ENCODE data around the gene CENPT.

The CENPT gene

DNA sequence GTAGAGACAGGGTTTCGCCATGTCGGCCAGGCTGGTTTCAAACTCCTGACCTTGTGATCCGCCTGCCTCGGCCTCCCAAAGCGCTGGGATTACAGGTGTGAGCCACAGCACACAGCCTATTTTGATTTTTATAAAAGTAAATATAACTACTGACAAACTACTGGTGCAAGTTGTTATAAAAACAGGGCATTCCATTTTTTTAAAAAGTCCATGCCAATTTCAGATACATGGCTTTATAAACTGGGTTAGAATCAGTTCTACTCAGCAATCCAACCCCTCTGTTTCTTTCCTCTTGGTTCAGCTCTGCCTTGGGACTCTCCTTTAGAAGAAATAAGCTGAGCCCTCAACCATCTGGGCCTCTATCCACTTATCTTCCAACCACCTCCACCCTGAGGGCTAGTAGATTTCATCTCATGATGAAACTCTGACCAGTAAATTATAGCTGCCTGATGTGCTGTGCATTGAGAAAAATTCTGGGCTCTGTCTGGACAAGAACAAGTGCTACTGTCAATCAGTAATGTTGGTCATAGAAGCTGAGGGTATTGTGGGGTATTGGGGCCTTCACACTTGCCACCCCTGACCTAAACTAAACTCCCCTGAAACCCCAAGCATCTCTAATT, 51.3 kb downstream of the CENPT start:
- H3K4me3 ChIP-seq (ENCODE audit: control insufficient read depth, low read depth, low read length) = no peak overlapping the region
- TF ChIP-seq, protein P1, sequence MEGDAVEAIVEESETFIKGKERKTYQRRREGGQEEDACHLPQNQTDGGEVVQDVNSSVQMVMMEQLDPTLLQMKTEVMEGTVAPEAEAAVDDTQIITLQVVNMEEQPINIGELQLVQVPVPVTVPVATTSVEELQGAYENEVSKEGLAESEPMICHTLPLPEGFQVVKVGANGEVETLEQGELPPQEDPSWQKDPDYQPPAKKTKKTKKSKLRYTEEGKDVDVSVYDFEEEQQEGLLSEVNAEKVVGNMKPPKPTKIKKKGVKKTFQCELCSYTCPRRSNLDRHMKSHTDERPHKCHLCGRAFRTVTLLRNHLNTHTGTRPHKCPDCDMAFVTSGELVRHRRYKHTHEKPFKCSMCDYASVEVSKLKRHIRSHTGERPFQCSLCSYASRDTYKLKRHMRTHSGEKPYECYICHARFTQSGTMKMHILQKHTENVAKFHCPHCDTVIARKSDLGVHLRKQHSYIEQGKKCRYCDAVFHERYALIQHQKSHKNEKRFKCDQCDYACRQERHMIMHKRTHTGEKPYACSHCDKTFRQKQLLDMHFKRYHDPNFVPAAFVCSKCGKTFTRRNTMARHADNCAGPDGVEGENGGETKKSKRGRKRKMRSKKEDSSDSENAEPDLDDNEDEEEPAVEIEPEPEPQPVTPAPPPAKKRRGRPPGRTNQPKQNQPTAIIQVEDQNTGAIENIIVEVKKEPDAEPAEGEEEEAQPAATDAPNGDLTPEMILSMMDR (IDR thresholded peaks at IDR 0.05; ENCODE audit: control insufficient read depth, insufficient read depth, low read depth, low read length, missing control alignments) = no peak
- no peak for DNase-seq (ENCODE audit: low read depth)

DNA sequence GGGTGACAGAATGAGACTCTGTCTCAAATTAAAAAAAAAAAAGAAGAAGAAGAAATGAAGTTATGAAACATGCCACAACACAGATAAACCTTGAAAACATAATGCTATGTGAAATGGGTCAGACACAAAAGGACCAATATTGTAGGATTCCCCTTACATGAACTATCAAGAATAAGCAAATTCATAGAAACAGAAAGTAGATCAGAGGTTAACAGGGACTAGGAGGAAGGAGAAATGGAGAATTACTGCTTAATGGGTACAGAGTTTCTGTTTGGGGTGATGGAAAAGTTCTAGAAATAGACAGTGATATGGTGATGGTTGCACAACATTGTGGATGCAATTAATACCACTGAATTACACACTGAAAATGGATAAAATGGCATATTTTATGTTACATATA, 57.4 kb downstream of the CENPT start:
- TF ChIP-seq, protein P1 (IDR thresholded peaks at IDR 0.05; ENCODE audit: control insufficient read depth, insufficient read depth, low read depth, low read length, missing control alignments) = no peak
- no peak for DNase-seq (ENCODE audit: low read depth)
- no peak overlapping the region for H3K4me3 ChIP-seq (ENCODE audit: control insufficient read depth, low read depth, low read length)

DNA sequence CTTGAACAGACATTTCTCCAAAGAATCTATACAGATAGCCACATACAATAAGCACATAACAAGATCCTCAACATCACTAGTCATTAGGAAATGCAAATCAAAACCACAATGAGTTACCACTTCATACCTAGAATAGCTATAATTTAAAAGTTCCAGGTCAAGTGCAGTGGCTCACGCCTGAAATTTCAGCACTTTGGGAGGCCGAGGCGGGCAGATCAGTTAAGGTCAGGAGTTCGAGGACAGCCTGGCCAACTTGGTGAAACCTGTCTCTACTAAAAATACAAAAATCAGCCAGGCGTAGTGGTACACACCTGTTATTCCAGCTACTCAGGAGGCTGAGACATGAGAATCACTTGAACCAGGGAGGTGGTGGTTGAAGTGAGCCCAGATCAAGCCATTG, 61.0 kb downstream of the CENPT start:
- TF ChIP-seq, protein P1 (IDR thresholded peaks at IDR 0.05; ENCODE audit: control insufficient read depth, insufficient read depth, low read depth, low read length, missing control alignments) = no peak
- H3K4me3 ChIP-seq (ENCODE audit: control insufficient read depth, low read depth, low read length) = no peak overlapping the region
- no peak for DNase-seq (ENCODE audit: low read depth)

DNA sequence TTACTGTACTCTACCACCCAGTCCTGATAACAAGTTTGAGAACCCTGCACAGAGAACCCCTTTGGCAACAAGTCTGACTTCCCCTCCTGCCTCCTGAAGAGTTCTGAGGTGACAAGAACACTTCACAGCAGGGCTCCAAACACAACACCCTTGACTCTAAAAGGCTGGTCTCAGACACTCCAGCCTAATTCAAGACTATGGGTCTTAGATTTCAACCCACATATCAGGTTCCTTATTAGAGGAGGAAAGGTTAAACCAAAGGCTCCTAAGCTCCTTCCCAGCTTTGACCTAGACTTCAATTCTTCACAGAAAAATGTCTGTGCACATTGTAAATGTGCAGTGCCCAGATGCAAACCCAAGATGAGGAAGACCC, 64.2 kb downstream of the CENPT start:
- TF ChIP-seq, protein P1 (IDR thresholded peaks at IDR 0.05; ENCODE audit: control insufficient read depth, insufficient read depth, low read depth, low read length, missing control alignments) = no peak
- H3K4me3 ChIP-seq (ENCODE audit: control insufficient read depth, low read depth, low read length) = no peak overlapping the region
- DNase-seq (ENCODE audit: low read depth) = no peak

DNA sequence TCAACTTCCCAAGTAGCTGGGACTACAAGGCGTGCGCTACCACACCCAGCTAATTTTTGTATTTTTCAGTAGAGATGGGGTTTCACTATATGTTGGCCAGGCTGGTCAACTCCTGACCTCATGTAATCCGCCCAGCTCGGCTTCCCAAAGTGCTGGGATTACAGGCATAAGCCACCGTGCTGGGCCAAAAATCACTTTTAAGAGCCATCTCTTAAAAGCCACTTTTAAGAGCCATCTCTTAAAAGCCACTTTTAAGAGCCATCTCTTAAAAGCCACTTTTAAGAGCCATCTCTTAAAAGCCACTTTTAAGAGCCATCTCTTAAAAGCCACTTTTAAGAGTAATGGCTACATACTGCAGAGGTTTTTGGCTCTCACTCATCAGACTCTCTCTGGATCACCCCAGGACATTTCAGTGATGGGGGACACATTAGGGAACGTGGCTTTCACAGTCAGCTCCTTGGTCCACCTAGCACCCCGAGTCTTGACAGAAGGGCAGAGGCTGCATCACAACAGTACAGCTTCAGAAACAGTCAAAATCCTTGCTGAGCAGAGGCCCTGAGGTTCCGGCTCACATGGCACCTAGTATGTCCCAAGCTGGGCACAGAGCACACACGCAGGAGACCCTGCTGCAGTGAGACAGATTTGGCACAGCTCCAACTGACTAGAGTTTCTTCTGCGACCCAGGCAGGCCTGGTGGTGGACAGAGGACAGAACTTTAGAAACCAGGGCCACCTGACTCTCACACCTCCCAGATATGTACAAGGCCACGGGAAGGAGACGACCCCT, 64.7 kb downstream of the CENPT start:
- no peak for DNase-seq (ENCODE audit: low read depth)
- TF ChIP-seq, protein P1 (IDR thresholded peaks at IDR 0.05; ENCODE audit: control insufficient read depth, insufficient read depth, low read depth, low read length, missing control alignments) = no peak
- H3K4me3 ChIP-seq (ENCODE audit: control insufficient read depth, low read depth, low read length) = no peak overlapping the region

DNA sequence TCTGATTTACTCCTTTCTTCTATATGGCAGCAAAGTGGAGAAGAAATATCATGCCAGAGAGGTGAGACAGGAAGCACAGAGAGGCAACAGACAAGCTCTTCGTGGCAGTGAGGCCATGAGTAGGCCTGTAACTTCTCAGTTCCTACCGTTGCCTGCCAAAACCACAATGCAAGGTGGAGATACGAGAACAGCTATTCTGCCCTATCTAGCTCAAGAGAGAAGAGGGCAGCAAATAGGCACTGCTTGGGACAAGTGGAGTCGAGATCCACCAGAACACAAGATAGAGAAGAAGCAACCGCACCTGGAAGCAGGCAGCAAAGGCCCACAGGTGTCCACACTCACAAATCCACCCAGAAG, 66.0 kb downstream of the CENPT start:
- H3K4me3 ChIP-seq (ENCODE audit: control insufficient read depth, low read depth, low read length) = no peak overlapping the region
- TF ChIP-seq, protein P1 (IDR thresholded peaks at IDR 0.05; ENCODE audit: control insufficient read depth, insufficient read depth, low read depth, low read length, missing control alignments) = no peak
- DNase-seq (ENCODE audit: low read depth) = no peak

Data from AG09309 (cell line).